ENCODE measurements around the gene NFAM1. TPM values are rescaled to one million over a fixed set of nuclear protein-coding genes. Genes with fewer than 3 reads are reported as not detected.

The NFAM1 gene
- total and polyA plus RNA-seq, 8 donors, result 0.74 to 28.0 (median 0.95) TPM

DNA sequence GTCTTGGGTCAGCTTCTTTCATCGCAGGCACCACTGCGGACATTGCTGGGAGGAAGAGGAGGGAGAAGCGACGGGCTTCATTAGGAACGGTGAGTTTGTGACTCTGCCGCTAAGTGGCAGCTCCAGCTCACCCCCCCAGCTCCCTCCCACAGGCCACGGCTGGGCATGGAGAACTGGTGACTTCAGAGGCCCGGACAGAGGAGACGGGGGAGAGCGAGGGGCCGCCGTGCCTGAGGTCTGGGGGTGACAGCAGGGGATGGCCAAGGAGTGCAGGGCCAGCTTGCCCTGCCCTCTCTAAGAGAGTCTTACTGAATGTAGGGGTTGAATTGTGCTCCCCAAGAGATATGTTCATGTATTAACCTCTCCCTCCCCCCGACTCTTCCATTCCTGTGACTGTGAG lies 13.9 kb upstream of the NFAM1 start:
- no peaks in the 10 kb centered on the region for H3K9me3 ChIP-seq
- H3K4me3 ChIP-seq, result no peak overlapping the region
- no peaks in the 10 kb centered on the region for H3K36me3 ChIP-seq
- intact Hi-C loops (cut with DNase I), result no loop called here
- peaks cover 0 to 25% of the 10 kb centered on the region in 2 donors for H3K4me1 ChIP-seq
- H3K27ac ChIP-seq, result no peak overlapping the region
- TF ChIP-seq, protein P1, sequence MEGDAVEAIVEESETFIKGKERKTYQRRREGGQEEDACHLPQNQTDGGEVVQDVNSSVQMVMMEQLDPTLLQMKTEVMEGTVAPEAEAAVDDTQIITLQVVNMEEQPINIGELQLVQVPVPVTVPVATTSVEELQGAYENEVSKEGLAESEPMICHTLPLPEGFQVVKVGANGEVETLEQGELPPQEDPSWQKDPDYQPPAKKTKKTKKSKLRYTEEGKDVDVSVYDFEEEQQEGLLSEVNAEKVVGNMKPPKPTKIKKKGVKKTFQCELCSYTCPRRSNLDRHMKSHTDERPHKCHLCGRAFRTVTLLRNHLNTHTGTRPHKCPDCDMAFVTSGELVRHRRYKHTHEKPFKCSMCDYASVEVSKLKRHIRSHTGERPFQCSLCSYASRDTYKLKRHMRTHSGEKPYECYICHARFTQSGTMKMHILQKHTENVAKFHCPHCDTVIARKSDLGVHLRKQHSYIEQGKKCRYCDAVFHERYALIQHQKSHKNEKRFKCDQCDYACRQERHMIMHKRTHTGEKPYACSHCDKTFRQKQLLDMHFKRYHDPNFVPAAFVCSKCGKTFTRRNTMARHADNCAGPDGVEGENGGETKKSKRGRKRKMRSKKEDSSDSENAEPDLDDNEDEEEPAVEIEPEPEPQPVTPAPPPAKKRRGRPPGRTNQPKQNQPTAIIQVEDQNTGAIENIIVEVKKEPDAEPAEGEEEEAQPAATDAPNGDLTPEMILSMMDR (IDR thresholded peaks at IDR 0.05), result no peak
- DNase-seq (peak in 1 of 4 donors; percentile 34), ATAC-seq (no peak)
- no peaks in the 10 kb centered on the region for H3K27me3 ChIP-seq

DNA sequence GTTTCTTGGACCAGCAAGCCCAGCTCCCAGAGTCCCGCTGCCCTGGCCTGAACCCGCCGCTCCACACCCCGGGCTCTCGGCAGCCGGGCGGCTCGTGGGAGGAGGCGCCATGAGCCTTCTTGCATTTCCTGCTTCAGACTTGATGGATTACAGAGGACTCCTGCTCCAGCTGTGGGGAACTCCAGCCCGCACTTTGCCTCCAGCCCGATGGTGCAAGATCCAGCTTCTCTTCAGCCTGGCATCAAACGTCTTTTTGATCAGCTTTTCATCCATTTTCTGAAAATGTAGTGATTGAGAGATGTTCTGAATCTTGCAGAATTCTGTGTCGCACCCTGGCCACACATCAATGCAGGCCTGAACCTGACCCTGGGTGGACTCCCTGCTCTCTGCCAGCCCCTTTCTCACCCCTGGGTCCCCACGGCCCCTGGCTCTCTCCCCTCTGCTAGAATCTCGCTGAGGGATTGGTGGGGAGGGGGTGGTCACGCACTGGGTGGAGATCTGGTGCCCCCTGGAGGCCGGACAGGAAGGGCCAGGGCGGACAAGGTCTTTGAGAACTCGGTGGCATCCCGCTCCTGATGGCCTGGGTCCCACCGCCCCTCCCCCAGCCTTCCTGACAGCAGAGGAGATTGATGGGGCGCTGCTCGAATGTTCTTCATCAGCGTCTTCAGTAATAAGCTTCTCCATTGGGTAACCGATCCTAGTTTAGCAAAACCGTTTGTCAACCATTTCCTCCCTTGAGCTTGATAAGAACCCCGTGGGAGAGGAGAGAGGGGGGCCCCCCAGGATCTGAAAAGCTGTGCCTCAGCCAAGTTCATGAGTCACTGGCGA lies 12.1 kb upstream of the NFAM1 start:
- peak overlapping the region in 1 of 2 donors; percentile 32 for H3K4me3 ChIP-seq
- peak; percentile 94 for ATAC-seq
- no peaks in the 10 kb centered on the region for H3K9me3 ChIP-seq
- TF ChIP-seq, protein P1 (IDR thresholded peaks at IDR 0.05), result peak; percentile 40 to 67
- H3K36me3 ChIP-seq, result no peaks in the 10 kb centered on the region
- H3K27me3 ChIP-seq, result no peaks in the 10 kb centered on the region
- peaks cover 6 to 44% of the 10 kb centered on the region in 2 donors for H3K4me1 ChIP-seq
- intact Hi-C loops (cut with DNase I), result no loop called here
- peak; percentile 82 to 89 (median 87) for DNase-seq
- peak overlapping the region; percentile 45 to 68 for H3K27ac ChIP-seq

DNA sequence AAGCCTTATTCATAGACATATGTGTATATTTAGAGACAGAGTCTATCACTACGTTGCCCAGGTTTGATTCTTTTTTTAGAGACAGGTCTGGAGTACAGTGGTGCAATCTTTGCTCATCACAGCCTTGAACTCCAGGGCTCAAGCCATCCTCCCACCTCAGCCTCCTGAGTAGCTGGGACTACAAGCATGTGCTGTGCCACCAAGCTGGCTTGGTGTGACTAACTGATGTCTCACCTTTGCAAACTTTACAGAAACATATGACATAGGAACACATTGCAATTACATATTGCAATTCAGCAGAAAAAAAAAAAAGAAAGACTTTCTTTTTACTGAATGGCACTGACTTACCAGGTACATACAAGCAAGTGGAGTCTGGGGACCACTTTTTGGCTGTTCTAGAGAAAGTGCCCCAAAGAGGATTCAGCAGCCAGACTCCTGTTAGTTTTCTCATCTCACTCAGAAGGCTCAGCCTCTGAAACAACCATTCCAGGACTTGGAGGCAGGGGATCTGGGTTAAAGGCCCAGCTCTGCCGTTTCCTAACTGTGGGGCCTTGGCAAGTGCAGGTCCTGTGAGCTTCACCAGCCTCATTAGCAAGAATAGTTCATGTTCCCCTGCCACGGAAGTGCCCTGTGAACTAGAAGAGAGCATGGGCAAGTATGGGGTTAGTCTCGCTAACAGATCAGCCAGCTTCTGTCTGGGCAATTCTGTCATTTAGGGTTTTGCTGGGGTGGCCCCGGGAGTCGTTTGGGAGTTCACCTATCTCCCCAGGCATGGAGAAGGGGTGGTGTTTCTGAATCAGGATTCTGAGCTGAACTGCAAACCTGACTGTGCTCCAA lies 11.3 kb upstream of the NFAM1 start:
- TF ChIP-seq, protein P1 (IDR thresholded peaks at IDR 0.05), result no peak
- Histone ChIP-seq H3K4me1 (peaks cover 6 to 51% of the 10 kb centered on the region in 2 donors), H3K4me3 (peak overlapping the region in 1 of 2 donors; percentile 32), H3K27me3 (no peaks in the 10 kb centered on the region), H3K9me3 (no peaks in the 10 kb centered on the region), H3K27ac (peak overlapping the region; percentile 45 to 68), H3K36me3 (no peaks in the 10 kb centered on the region)
- no peak for DNase-seq
- intact Hi-C loops (cut with DNase I), result no loop called here
- no peak for ATAC-seq

DNA sequence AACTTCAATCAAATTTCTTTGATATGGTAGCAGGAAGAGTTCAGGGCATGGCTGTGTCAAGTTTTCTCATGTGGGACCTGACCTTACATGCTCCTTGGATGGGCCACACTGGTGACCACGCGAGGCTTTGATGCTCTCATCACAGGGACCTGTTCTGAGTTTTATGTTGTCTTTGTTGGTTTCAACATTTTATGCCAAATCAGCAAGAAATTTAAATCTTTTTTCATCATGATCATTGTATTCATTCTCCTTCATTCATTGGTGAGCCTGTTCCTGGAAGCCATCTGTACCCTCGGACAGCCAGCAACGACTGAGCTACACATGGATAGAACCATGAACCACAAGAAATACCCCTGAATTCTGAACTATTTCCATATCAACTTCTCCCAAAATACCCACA lies 10.5 kb upstream of the NFAM1 start:
- no peak for ATAC-seq
- H3K4me3 ChIP-seq, result no peak overlapping the region
- no peaks in the 10 kb centered on the region for H3K36me3 ChIP-seq
- no peaks in the 10 kb centered on the region for H3K9me3 ChIP-seq
- intact Hi-C loops (cut with DNase I), result no loop called here
- no peak overlapping the region for H3K27ac ChIP-seq
- TF ChIP-seq, protein P1 (IDR thresholded peaks at IDR 0.05), result no peak
- H3K27me3 ChIP-seq, result no peaks in the 10 kb centered on the region
- no peak for DNase-seq
- H3K4me1 ChIP-seq, result peaks cover 10 to 58% of the 10 kb centered on the region in 2 donors

DNA sequence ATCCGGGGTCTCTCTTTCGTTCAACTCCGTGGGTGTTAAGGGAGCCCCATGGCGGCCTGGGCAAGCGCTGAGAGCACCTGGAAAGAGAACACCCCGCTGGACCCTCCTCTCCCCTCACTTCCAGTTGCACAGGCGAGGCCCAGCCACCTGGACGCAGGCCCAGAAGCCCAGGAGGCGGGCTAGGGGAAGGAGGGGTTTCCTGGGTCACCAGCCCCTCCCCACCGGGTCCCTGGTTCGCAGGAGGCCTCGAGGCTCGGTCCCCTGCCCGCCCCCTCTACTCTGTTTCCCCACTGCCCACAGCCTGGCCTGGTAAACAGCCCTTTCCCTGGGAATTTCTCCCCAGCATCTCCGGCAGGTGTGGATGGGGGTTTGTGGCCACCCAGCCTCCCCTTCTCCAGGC lies 8.5 kb upstream of the NFAM1 start:
- ATAC-seq (no peak), DNase-seq (no peak)
- H3K4me1 ChIP-seq, result peaks cover 16 to 78% of the 10 kb centered on the region in 2 donors
- H3K27ac ChIP-seq, result peak overlapping the region in 1 of 2 donors; percentile 82
- H3K4me3 ChIP-seq, result no peak overlapping the region
- no peaks in the 10 kb centered on the region for H3K9me3 ChIP-seq
- H3K27me3 ChIP-seq, result no peaks in the 10 kb centered on the region
- no peaks in the 10 kb centered on the region for H3K36me3 ChIP-seq
- TF ChIP-seq, protein P1 (IDR thresholded peaks at IDR 0.05), result no peak
- intact Hi-C loops (cut with DNase I), result no loop called here
